Coronary artery (tissue), 2 donors: ENCODE results near the gene PTPRE.

Experiments used
- DNase-seq: peaks from one replicate; pipeline ENCODE4 v3.0.0-alpha.2; 2017; ENCODE audit warnings: low spot score
- H3K27ac ChIP-seq, 2 donors: fragments of 200-600 bp; sonication (generic); one replicate each; pipeline ENCODE4 v1.5.1; 2016 to 2019
- H3K4me3 ChIP-seq: fragments of 200-600 bp; sonication (generic); 2 replicates; pipeline ENCODE4 v1.5.1; 2016; ENCODE audit warnings: mild to moderate bottlenecking, moderate library complexity
- TF ChIP-seq, protein P1 (sequence below): fragments of 200-600 bp; sonication (generic); IDR thresholded peaks from one replicate; pipeline ENCODE4 v1.5.1; 2019; ENCODE audit warnings: antibody characterized with exemption

PTPRE gene

DNA sequence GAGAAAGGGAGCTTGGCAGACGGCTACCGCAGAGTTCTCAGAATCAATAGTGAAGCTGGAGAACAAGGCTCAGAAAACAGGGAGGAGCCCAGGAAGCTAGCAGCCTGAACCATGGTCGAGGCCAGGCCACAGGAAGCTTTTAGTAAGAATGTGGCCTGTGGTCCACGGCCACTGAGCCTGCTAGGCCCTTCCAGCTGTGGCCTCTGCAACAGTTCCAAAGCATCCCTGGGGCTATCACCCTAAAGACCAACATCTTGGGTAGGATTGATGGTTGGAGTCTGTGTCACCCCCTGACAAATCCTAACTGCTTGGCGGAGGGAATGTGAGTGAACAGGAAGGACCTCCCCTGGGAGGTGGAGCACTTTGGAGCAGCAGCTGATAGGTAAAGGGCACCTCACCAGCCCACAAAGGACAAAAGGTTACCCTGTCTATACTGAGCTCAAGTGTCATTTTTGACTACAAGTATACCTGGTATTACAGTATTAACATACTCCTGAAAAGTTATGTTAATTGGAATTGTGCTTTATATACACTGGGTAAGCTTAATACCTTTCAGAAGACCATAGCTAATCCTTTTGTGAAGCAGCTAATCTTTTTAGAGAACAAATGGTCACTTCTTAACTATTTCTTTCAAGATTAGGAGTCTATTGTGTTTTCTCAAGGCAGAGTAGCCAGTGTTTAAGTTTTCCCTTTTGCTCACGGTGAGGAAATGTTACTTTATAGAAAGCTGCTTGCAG lies 18.7 kb downstream of the PTPRE start:
- TF ChIP-seq, protein P1, sequence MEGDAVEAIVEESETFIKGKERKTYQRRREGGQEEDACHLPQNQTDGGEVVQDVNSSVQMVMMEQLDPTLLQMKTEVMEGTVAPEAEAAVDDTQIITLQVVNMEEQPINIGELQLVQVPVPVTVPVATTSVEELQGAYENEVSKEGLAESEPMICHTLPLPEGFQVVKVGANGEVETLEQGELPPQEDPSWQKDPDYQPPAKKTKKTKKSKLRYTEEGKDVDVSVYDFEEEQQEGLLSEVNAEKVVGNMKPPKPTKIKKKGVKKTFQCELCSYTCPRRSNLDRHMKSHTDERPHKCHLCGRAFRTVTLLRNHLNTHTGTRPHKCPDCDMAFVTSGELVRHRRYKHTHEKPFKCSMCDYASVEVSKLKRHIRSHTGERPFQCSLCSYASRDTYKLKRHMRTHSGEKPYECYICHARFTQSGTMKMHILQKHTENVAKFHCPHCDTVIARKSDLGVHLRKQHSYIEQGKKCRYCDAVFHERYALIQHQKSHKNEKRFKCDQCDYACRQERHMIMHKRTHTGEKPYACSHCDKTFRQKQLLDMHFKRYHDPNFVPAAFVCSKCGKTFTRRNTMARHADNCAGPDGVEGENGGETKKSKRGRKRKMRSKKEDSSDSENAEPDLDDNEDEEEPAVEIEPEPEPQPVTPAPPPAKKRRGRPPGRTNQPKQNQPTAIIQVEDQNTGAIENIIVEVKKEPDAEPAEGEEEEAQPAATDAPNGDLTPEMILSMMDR: no peak
- peak; percentile 65 for DNase-seq
- Histone ChIP-seq H3K4me3 (no peak overlapping the region), H3K27ac (no peak overlapping the region)

DNA sequence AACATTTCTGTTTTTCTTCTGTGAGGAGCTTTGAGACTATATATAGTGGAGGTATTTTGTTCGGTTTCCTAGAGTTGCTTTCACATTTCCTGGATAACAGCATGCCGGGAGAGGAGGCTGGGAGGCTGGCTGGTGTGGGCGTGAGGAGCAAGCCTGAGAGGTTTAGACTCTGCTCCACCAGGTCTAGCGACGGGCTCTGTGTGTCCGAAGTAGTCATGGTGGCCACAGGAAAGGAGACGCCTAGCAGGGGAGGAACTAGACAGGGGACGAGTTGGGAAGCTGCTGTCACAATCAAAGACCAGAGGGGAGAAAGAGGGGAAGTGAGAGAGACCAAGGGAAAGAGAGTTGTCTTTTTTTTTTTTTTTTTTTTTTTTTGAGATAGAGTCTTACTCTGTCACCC lies 19.6 kb downstream of the PTPRE start:
- no peak overlapping the region for H3K27ac ChIP-seq
- peak; percentile 66 for DNase-seq
- TF ChIP-seq, protein P1: no peak

DNA sequence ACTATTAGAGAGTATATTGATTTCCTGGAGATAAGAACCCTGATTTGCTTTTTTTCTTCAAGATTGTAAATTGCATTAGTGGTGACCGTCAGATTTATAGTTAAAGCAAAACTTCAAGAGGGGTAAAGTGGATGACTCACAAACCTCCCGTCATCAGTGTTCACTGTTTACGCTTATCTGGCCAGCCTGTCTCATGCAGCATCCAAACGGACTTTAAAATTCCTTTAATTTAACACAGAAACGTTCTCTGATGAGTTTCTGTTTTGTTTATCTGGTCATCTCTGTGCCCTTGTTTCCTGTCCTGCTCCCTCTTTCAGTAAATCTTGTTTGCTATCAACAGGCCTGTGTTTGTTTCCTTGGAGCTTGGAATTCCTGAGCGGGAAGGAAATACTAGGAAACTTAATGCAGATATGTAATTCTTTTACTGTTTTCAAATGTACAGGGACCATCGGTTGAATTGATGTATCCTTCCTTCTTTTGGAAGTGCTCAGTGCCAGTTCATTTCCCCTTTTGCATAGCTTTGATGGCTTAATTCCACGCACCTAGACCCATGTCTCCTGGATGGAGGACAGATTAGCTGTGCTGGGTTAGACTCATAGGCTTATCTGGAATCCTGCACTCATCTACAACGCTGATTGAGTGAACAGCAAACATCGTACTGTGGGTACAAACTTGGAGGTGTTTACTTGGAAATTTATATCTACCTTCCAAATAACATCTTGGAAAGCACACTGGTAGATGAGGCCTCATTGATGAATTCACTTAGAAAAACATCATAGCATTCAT lies 21.3 kb downstream of the PTPRE start:
- no peak for DNase-seq
- no peak overlapping the region for H3K27ac ChIP-seq

More for the DNA sequence above, 19.6 kb downstream of the PTPRE start:
- no peak overlapping the region for H3K4me3 ChIP-seq

DNA sequence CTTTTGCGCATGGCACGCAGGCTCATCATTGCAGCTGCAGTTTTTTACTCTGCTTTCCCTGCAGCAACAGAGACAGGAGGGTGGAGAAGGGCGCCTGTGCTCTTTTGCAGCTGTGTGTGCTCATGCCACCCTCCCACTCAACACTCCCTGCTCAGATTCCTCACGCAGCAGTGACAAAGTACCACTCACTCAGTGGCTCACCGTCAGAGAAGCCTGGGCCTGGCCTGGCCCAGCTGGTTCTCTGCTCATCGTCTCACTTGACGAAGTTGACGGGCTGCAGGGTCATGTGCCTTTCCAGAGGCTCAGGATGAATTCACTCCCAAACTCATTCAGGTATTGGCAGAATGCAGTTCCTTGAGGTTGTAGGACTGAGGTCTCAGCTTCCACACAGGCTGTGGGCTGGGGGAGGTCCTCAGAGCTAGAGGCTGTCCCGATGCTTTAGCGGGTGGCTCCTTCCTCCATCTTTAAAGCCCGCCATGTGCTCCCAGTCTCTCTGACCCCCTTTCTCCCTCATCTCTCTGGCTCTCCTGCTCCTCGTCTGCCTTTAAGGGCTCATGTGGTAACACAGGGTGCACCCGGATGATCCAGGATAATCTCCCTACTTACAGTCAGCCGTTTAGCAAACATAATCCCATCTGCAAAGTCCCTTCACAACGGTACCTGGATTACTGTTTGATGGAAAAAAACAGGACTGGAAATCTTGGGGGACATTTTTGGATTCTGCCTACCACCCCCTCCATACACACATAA lies 25.8 kb downstream of the PTPRE start:
- H3K27ac ChIP-seq: no peak overlapping the region

More for the DNA sequence above, 21.3 kb downstream of the PTPRE start:
- no peak overlapping the region for H3K4me3 ChIP-seq
- TF ChIP-seq, protein P1: no peak

DNA sequence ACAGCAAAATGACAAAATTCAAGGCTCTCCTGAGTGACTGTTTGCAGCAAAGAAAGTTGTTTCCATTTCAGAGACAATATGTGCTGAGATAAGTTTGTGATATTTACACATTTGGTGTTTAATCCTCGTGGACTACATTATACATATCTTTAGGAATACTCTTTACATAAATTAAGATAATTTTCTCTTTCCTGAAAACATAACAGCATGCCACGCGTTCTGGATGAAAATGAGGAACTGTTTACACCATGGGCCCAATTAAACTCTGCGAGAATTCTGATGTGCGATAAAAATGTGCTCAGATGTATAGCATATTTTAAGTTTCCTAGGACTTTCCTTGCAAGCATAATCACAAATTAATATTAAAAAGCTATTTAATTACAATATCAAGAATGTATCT lies 26.4 kb downstream of the PTPRE start:
- TF ChIP-seq, protein P1: no peak
- DNase-seq: no peak
- no peak overlapping the region for H3K4me3 ChIP-seq
- H3K27ac ChIP-seq: no peak overlapping the region

More for the DNA sequence above, 25.8 kb downstream of the PTPRE start:
- TF ChIP-seq, protein P1: no peak
- no peak overlapping the region for H3K4me3 ChIP-seq
- peak; percentile 61 for DNase-seq

DNA sequence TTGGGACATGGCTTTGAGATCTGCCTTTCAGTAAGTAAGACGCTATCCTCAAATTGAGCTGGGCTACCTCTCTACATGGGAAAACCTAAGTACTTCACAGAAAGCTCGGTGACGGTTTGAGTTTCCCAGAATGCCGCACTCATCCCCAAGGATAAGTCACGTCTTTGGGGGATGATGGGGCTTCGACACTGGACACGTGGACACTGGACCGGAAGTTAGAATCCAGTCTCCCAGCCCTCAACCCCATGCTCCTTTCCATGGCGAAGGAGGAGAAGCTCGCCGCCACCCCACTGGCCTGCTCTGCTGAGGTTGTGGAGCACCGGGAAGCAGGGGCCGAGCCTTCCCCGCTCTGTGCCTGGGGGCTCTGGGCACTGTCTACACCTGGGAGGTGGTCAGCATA lies 27.5 kb downstream of the PTPRE start:
- TF ChIP-seq, protein P1: no peak
- Histone ChIP-seq H3K27ac (no peak overlapping the region), H3K4me3 (no peak overlapping the region)
- DNase-seq: peak; percentile 43
